Endothelial cell of umbilical vein (primary cell): ENCODE results near the gene NOX1. TPM values are rescaled to one million over a fixed set of nuclear protein-coding genes. Genes with fewer than 3 reads are reported as not detected.

Experiments used
- BruUV-seq: library from RNA; stranded (reverse); fragments of 400-500 nt; replicated peaks from 2 replicates; lab custom pipeline; 2021; lab: Mats Ljungman, UMichigan
- CTCF ChIA-PET: fragments of 300-600, 350-600 bp; sonication (Branson Sonifier 250); formaldehyde crosslinking; loops from one replicate; lab custom pipeline; 2021; ENCODE audit warnings: antibody characterized with exemption, inconsistent platforms; lab: Charles Lee
- POLR2A ChIA-PET: fragments of 300-600, 350-600 bp; sonication (Branson Sonifier 250); formaldehyde crosslinking; loops from one replicate; lab custom pipeline; 2021; ENCODE audit warnings: antibody characterized with exemption, inconsistent platforms; lab: Charles Lee
- DNase-seq: peaks from one replicate; pipeline ENCODE4 v3.0.0-alpha.2; 2011; ENCODE audit warnings: low read depth, low spot score
- FAIRE-seq: peaks from 2 replicates; lab custom pipeline; 2011; peaks lifted over from hg19 to GRCh38; lab: Jason Lieb, UNC
- H2AFZ ChIP-seq: 2 replicates; pipeline ENCODE4 v1.6.0; 2012; ENCODE audit warnings: low read depth, low read length, control low read depth, inconsistent platforms
- H3K27ac ChIP-seq: 2 replicates; pipeline ENCODE4 v1.5.1; 2011; ENCODE audit warnings: low read depth, mild to moderate bottlenecking, control low read depth, low read length, moderate library complexity; ENCODE audit not compliant: insufficient read depth
- H3K27me3 ChIP-seq, 2 experiments: 2 replicates each; pipeline versions ENCODE4 v1.6.0 to v1.6.1; 2011; ENCODE audit warnings: low read length in 2 of 2, mixed read lengths in 1 of 2; ENCODE audit not compliant: control insufficient read depth in 2 of 2, insufficient read depth in 2 of 2
- H3K36me3 ChIP-seq, 2 experiments: 2 replicates in 1 of 2; 3 replicates in 1 of 2; pipeline ENCODE4 v1.5.1; 2011; ENCODE audit warnings: low read length in 2 of 2, mild to moderate bottlenecking in 1 of 2, moderate library complexity in 1 of 2; ENCODE audit not compliant: control insufficient read depth in 2 of 2, insufficient read depth in 2 of 2; ENCODE audit errors: extremely low read depth in 1 of 2
- H3K4me1 ChIP-seq: 3 replicates; pipeline ENCODE4 v1.5.1; 2011; ENCODE audit warnings: mild to moderate bottlenecking, low read length; ENCODE audit not compliant: control insufficient read depth, insufficient read depth; ENCODE audit errors: extremely low read depth
- H3K4me2 ChIP-seq: 2 replicates; pipeline ENCODE4 v1.6.1; 2011; ENCODE audit warnings: low read length, control low read depth, mixed read lengths; ENCODE audit not compliant: insufficient read depth
- H3K4me3 ChIP-seq, 3 experiments: fragments of 200-600 bp in 1 of 3; sonication (generic), shearing (Covaris generic) in 1 of 3; replicated peaks in 1 of 3; 2 replicates each; pipeline ENCODE4 v1.5.1; 2011 to 2016; ENCODE audit warnings: control low read depth in 3 of 3, low read length in 3 of 3, mild to moderate bottlenecking in 2 of 3, inconsistent platforms in 1 of 3, low read depth in 1 of 3, moderate library complexity in 1 of 3; ENCODE audit not compliant: insufficient read depth in 1 of 3
- H3K79me2 ChIP-seq: 2 replicates; pipeline ENCODE4 v1.6.0; 2012; ENCODE audit warnings: low read length, inconsistent platforms; ENCODE audit not compliant: control insufficient read depth, insufficient read depth
- H3K9ac ChIP-seq: replicated peaks from 2 replicates; pipeline ENCODE3; 2011; ENCODE audit warnings: low read length, control low read depth; ENCODE audit not compliant: insufficient read depth; ENCODE audit errors: extremely low read depth
- H3K9me1 ChIP-seq: replicated peaks from 3 replicates; pipeline ENCODE4 v1.6.0; 2011; ENCODE audit warnings: mild to moderate bottlenecking, low read length; ENCODE audit not compliant: control insufficient read depth, insufficient read depth; ENCODE audit errors: extremely low read depth
- H3K9me3 ChIP-seq: replicated peaks from 2 replicates; pipeline ENCODE4 v1.5.1; 2012; ENCODE audit warnings: low read length, inconsistent platforms; ENCODE audit not compliant: control insufficient read depth, insufficient read depth
- H4K20me1 ChIP-seq: replicated peaks from 2 replicates; pipeline ENCODE3; 2011; ENCODE audit warnings: mild to moderate bottlenecking, low read length; ENCODE audit not compliant: control insufficient read depth, insufficient read depth; ENCODE audit errors: extremely low read depth
- CTCF ChIP-seq, 2 donors: IDR thresholded peaks; 1 replicate in 1 of 2; 2 replicates in 1 of 2; pipeline ENCODE4 v1.5.1; 2011; ENCODE audit warnings: low read length in 2 of 2, mild to moderate bottlenecking in 2 of 2, moderate library complexity in 2 of 2, control low read depth in 1 of 2, inconsistent platforms in 1 of 2, low read depth in 1 of 2; ENCODE audit not compliant: insufficient read depth in 1 of 2; ENCODE audit errors: extremely low read depth in 1 of 2
- EZH2 ChIP-seq: IDR thresholded peaks from 2 replicates; pipeline ENCODE4 v1.6.1; 2012; ENCODE audit warnings: borderline replicate concordance, low read depth, mild to moderate bottlenecking, moderate library complexity, low read length, inconsistent platforms; ENCODE audit not compliant: severe bottlenecking
- FOS ChIP-seq: IDR thresholded peaks from 2 replicates; pipeline ENCODE4 v1.6.1; 2011; ENCODE audit warnings: mild to moderate bottlenecking, low read length, moderate library complexity, borderline replicate concordance; ENCODE audit not compliant: insufficient read depth
- GATA2 ChIP-seq: IDR thresholded peaks from 2 replicates; pipeline ENCODE4 v1.7.0; 2011; ENCODE audit warnings: low read depth, mild to moderate bottlenecking, moderate library complexity, mixed read lengths, low read length; ENCODE audit not compliant: insufficient read length, insufficient read depth
- JUN ChIP-seq: IDR thresholded peaks from 2 replicates; pipeline ENCODE4 v1.6.1; 2011; ENCODE audit warnings: borderline replicate concordance, low read depth; ENCODE audit not compliant: insufficient read length, insufficient read depth
- MAX ChIP-seq: IDR thresholded peaks from 2 replicates; pipeline ENCODE4 v1.6.1; 2011; ENCODE audit not compliant: insufficient read depth, insufficient read length
- MYC ChIP-seq: IDR thresholded peaks from one replicate; pipeline ENCODE4 v1.6.1; 2011; ENCODE audit warnings: mild to moderate bottlenecking, low read depth, low read length
- POLR2A ChIP-seq: IDR thresholded peaks from 2 replicates; pipeline ENCODE4 v1.6.1; 2012; ENCODE audit warnings: low read depth, mild to moderate bottlenecking, control low read depth, low read length
- POLR2AphosphoS5 ChIP-seq: IDR thresholded peaks from 2 replicates; pipeline ENCODE4 v1.6.1; 2012; ENCODE audit warnings: low read depth, mild to moderate bottlenecking, control low read depth, low read length, moderate library complexity; ENCODE audit not compliant: insufficient read depth
- dilution Hi-C: fragments of 300-500 bp; cut with MboI; formaldehyde crosslinking; loops from one replicate; pipeline ENCODE4 v1.15.0; 2019; ENCODE audit warnings: low sequenced_read_pairs; ENCODE audit not compliant: extremely low pct_ligation_motif_present
- intact Hi-C: fragments of 100-400 bp; cut with micrococcal nuclease; formaldehyde crosslinking; loops from one replicate; pipeline ENCODE4 v1.10.0; 2022
- polyA plus RNA-seq, 4 experiments: library from polyadenylated mRNA; depleted of rRNA in 3 of 4; stranded (reverse) in 3 of 4; unstranded in 1 of 4; fragments of >200 nt; gene quantifications; 2 replicates each; pipeline versions ENCODE4 v1.2.1 to v1.2.3, GENCODE V29; 2011 to 2012; ENCODE audit warnings: missing spikeins in 1 of 4
- total RNA-seq: library from RNA; stranded (reverse); gene quantifications from 2 replicates; pipeline ENCODE4 v1.2.3, GENCODE V29; 2021

The NOX1 gene
- total and polyA plus RNA-seq, 2 donors (not counting 3 experiments of a cell fraction or from before 2014, with no cell fraction given): not detected

GRCh38 chrX:100817340-100817739, 56.8 kb downstream of the NOX1 start:
- Histone ChIP-seq H3K79me2 (no peaks in the 10 kb centered on the region), H3K9ac (no peak overlapping the region), H3K27me3 (peaks cover 3 to 5% of the 10 kb centered on the region in 2 experiments), H3K36me3 (no peaks in the 10 kb centered on the region), H3K4me1 (peaks cover 8% of the 10 kb centered on the region), H3K9me1 (no peaks in the 10 kb centered on the region), H3K4me2 (no peak overlapping the region), H4K20me1 (no peaks in the 10 kb centered on the region), H3K4me3 (no peak overlapping the region), H3K9me3 (no peaks in the 10 kb centered on the region), H3K27ac (no peak overlapping the region), H2AFZ (no peak overlapping the region)
- ChIA-PET CTCF (interaction anchor here (0.9 to 1.7 kb wide), 2 partner anchors 49 to 132 kb away, joined by 3 to 7 read pairs; no protein-coding TSS in a partner anchor), POLR2A (no interaction called here)
- intact Hi-C loops (no loop called here), dilution Hi-C loops (no loop called here)
- DNase-seq: no peak
- TF ChIP-seq CTCF (IDR thresholded peaks at IDR 0.05; ENCODE audit: extremely low read depth in 1 of 2, insufficient read depth in 1 of 2, low read depth in 1 of 2, low read length in 2 of 2) (no peak), GATA2 (no peak), MAX (no peak), FOS (no peak), POLR2AphosphoS5 (no peak), EZH2 (no peak), JUN (no peak), MYC (no peak), POLR2A (no peak)
- no TSS peak for BruUV-seq
- FAIRE-seq: no peak
